UCSD-AML1 (cell line): ENCODE measurements around the gene CGB1.
"Not testable (repeated sequence)": the region's sequence is repeated elsewhere in the genome, so short reads cannot be mapped to it uniquely, and the experiment has no call there.

Experiments used
- DNase-seq: peaks from one replicate; lab custom pipeline; 2025; ENCODE audit not compliant: unreplicated experiment; lab: John Stamatoyannopoulos, UW

The CGB1 gene

GRCh38 chr19:49058562-49058961 lies 21.9 kb upstream of the CGB1 start:
- no peak for DNase-seq

- no peak for DNase-seq
Measured at GRCh38 chr19:49057636-49058234, 21.0 kb upstream of the CGB1 start, which contains the start of gene CGB7. CGB7 (minus strand) TSS chr19:49057749; CDS start chr19:49055375, 2,374 bp downstream.

- not testable (repeated sequence) for DNase-seq
Measured at GRCh38 chr19:49056902-49057596, 20.4 kb upstream of the CGB1 start.

DNA sequence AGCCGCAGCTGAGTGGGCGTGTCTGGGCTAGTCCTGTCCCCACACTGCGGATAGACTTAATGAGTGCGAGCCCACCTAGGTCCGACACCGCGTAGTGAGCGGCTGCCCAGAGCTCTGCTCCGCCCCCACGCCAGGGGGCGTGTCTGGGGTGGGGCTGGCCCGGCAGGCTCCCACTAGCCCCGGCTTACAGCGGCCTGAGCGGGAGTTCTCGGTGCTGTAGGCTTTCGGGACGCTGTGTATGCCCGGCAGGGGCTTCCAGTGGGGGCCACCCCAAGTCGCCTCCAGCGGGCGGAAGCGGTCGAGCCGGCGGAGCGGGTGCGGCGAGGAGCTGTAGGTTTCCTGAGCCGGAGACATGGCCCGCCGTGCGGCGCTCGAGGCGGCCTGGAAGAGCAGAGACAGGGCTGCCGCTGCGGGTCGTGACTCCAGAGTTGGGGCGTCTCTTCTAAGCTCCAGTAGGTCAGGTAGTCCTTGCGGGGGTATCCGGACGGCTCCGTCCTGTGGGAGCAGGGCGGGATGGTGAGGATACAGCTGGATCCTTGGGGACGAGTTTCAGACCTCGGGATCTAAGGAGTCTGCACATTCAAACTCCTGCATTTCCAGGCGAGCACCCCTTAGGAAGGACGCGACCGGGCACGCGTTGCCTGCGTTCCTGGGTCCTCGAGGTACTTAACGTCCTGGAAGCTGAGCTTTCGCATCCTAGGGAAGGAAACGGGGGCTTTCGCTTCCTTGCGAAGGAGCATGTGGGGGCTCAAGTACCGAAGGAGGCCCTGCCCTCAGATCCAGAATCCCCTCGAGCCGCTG lies 19.6 kb upstream of the CGB1 start:
- peak; percentile 65 for DNase-seq

GRCh38 chr19:49050376-49051033 lies 13.8 kb upstream of the CGB1 start:
- not testable (repeated sequence) for DNase-seq

- not testable (repeated sequence) for DNase-seq
Measured at GRCh38 chr19:49049834-49050233, 13.1 kb upstream of the CGB1 start.

DNA sequence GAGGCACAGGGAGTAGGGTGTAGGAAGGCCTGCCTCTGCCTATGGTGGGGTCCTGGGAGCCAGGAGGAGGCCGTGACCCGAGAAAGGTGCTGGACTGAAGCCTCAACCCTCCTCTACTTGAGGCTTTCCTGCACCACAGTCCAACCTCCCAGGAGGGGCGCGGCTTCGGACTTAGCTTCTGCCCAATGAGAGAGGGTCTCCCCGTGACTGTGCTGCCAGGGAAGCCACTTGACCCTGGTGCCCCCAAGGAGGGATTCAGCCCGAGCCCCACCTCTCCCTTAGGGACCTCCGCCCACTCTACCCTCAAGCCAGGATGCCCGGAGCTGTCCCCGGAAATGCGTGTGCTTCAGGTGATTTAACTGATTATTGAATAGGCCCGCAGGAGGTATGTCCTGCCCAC lies 12.3 kb upstream of the CGB1 start, which contains the start of gene CGB8:
CGB8 (minus strand) TSS at position 101 of the 400 bp plus-strand sequence. CDS start 372 bp downstream, outside the sequence.
- not testable (repeated sequence) for DNase-seq

- not testable (repeated sequence) for DNase-seq
Measured at GRCh38 chr19:49043548-49043947, 6.9 kb upstream of the CGB1 start, which contains the start of gene CGB5. CGB5 (plus strand) TSS chr19:49043848; CDS start chr19:49044210, 362 bp downstream.

- DNase-seq, result not testable (repeated sequence)
Measured at GRCh38 chr19:49042666-49043065, 6.0 kb upstream of the CGB1 start.

GRCh38 chr19:49042177-49042576 lies 5.5 kb upstream of the CGB1 start:
- DNase-seq, result no peak

DNA sequence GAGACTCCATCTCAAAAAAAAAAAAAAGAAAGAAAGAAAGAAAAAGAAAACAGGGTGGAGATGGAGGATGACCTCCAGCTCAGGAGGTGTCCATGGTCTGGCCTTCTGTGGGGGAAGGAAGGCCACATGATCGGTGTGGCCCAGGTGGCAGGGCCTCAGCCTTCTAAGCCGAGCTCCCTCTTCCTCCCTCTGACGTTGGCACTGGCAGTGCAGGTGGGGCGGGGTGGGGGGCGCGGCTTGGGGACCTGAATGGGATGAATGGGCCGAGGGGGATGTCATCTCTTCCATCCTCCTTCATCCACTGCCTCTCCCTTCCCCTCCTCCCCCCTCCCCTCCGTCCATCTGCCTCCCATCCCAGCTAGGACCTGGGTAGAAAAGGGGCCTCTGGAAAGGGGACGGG lies 3.0 kb upstream of the CGB1 start:
- DNase-seq, result not testable (repeated sequence)

GRCh38 chr19:49038557-49039276 lies 2.0 kb upstream of the CGB1 start:
- not testable (repeated sequence) for DNase-seq

DNA sequence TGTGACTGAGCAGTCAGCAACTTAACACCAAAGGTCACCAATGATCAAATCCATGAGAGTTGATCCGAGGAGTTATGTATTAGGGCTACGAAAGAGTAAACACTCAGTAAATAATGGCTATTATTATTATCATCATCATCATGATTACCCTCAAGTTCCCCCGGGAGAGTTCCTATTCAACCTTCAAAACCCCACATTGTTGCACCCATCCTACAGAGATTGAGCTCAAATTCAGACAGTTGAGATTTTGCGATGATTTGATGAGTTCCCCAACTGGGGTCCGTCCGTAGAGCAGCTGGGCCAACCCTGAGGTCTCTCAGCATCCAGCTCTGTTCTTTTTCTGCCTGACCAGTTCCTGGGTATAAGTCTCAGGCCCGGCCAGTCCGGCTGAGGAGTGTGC lies 1.4 kb upstream of the CGB1 start:
- DNase-seq, result not testable (repeated sequence)

DNA sequence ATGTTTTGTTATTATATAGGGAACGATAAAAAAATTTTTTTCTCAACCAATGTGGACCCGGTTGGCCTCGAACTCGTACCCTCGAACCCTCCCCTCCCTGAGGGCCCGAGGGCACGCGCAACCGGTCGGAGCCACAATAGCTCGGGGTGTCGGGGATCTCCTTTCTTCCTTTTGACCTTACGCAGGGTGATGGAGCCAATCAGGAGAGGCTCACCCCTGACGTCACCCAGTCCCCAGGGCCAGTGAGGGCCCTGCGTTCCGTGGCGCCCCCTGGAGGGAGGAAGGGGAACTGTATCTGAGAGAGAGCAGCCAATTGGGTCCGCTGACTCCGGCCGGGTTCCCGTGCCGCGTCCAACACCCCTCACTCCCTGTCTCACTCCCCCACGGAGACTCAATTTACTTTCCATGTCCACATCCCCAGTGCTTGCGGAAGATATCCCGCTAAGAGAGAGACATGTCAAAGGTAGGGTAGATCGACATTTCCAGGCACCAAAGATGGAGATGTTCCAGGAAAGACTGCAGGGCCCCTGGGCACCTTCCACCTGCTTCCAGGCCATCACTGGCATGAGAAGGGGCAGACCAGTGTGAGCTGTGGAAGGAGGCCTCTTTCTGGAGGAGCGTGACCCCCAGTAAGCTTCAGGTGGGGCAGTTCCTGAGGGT lies 4.9 kb downstream of the CGB1 start, which contains the start of gene CGB2:
CGB2 (plus strand) TSS at position 249 of the 660 bp plus-strand sequence; CDS start at position 455, 206 bp downstream.
- not testable (repeated sequence) for DNase-seq

DNA sequence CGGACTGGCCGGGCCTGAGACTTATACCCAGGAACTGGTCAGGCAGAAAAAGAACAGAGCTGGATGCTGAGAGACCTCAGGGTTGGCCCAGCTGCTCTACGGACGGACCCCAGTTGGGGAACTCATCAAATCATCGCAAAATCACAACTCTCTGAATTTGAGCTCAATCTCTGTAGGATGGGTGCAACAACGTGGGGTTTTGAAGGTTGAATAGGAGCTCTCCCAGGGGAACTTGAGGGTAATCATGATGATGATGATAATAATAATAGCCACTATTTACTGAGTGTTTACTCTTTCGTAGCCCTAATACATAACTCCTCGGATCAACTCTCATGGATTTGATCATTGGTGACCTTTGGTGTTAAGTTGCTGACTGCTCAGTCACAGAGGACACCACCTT lies 6.4 kb downstream of the CGB1 start:
- not testable (repeated sequence) for DNase-seq

GRCh38 chr19:49029749-49030148 lies 6.9 kb downstream of the CGB1 start:
- DNase-seq, result not testable (repeated sequence)

- not testable (repeated sequence) for DNase-seq
Measured at GRCh38 chr19:49028686-49029085, 8.0 kb downstream of the CGB1 start.

- not testable (repeated sequence) for DNase-seq
Measured at GRCh38 chr19:49025599-49025998, 11.1 kb downstream of the CGB1 start.

DNA sequence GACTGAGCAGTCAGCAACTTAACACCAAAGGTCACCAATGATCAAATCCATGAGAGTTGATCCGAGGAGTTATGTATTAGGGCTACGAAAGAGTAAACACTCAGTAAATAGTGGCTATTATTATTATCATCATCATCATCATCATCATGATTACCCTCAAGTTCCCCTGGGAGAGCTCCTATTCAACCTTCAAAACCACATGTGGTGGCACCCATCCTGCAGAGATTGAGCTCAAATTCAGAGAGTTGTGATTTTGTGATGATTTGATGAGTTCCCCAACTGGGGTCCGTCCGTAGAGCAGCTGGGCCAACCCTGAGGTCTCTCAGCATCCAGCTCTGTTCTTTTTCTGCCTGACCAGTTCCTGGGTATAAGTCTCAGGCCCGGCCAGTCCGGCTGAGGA lies 11.6 kb downstream of the CGB1 start:
- not testable (repeated sequence) for DNase-seq
